Neural progenitor cell (in vitro differentiated cells): Measurements from ENCODE around the gene UGT1A3. TPM values are rescaled to one million over a fixed set of nuclear protein-coding genes. Genes with fewer than 3 reads are reported as not detected.

Experiments
- DNase-seq: peaks from one replicate; pipeline ENCODE4 v3.0.0-alpha.2; 2016; ENCODE audit warnings: low spot score
- H2AFZ ChIP-seq: fragments of 200-600 bp; sonication (generic); replicated peaks from 2 replicates; pipeline ENCODE4 v1.6.1; 2016; ENCODE audit warnings: antibody characterized with exemption
- H3F3A ChIP-seq: fragments of 200-600 bp; sonication (generic); 2 replicates; pipeline ENCODE4 v1.6.1; 2016; ENCODE audit warnings: antibody characterized with exemption, low read depth
- H3K27ac ChIP-seq: fragments of 200-600 bp; sonication (generic); 2 replicates; pipeline ENCODE4 v1.5.1; 2016; ENCODE audit warnings: mild to moderate bottlenecking
- H3K27me3 ChIP-seq: fragments of 200-600 bp; sonication (generic); 2 replicates; pipeline ENCODE4 v1.6.1; 2016; ENCODE audit warnings: mild to moderate bottlenecking, moderate library complexity
- H3K36me3 ChIP-seq: fragments of 200-600 bp; sonication (generic); 2 replicates; pipeline ENCODE4 v1.5.1; 2016
- H3K4me1 ChIP-seq: fragments of 200-600 bp; sonication (generic); 2 replicates; pipeline ENCODE4 v1.6.1; 2016; ENCODE audit warnings: mixed run types
- H3K4me2 ChIP-seq: fragments of 200-600 bp; sonication (generic); 2 replicates; pipeline ENCODE4 v1.6.1; 2016
- H3K4me3 ChIP-seq: fragments of 200-600 bp; sonication (generic); 2 replicates; pipeline ENCODE4 v1.5.1; 2016
- H3K79me2 ChIP-seq: fragments of 200-600 bp; sonication (generic); 2 replicates; pipeline ENCODE4 v1.6.1; 2016; ENCODE audit warnings: low read depth
- H3K9ac ChIP-seq: fragments of 200-600 bp; sonication (generic); 2 replicates; pipeline ENCODE4 v1.6.1; 2016
- H3K9me3 ChIP-seq: fragments of 200-600 bp; sonication (generic); 2 replicates; pipeline ENCODE4 v1.5.1; 2016; ENCODE audit warnings: low read depth
- H4K20me1 ChIP-seq: fragments of 200-600 bp; sonication (generic); 2 replicates; pipeline ENCODE4 v1.6.1; 2016; ENCODE audit warnings: low read depth
- H3K27ac Mint-ChIP-seq: 3 replicates; pipeline ENCODE4 v1.8.0; 2021; ENCODE audit warnings: mixed read lengths
- H3K27me3 Mint-ChIP-seq: 2 replicates; pipeline ENCODE4 v1.8.0; 2022; ENCODE audit warnings: low read depth, mild to moderate bottlenecking, inconsistent platforms, moderate library complexity, mixed read lengths; ENCODE audit not compliant: insufficient read depth
- H3K36me3 Mint-ChIP-seq: 3 replicates; pipeline ENCODE4 v1.8.0; 2021; ENCODE audit warnings: mixed read lengths
- H3K4me1 Mint-ChIP-seq: 3 replicates; pipeline ENCODE4 v1.8.0; 2021; ENCODE audit warnings: mixed read lengths
- H3K4me3 Mint-ChIP-seq: 3 replicates; pipeline ENCODE4 v1.8.0; 2021; ENCODE audit warnings: mild to moderate bottlenecking, moderate library complexity, mixed read lengths
- H3K9me3 Mint-ChIP-seq: 3 replicates; pipeline ENCODE4 v1.8.0; 2020; ENCODE audit warnings: mixed read lengths
- EZH2 ChIP-seq: fragments of 200-600 bp; sonication (generic); IDR thresholded peaks from 2 replicates; pipeline ENCODE4 v1.6.1; 2017; ENCODE audit warnings: antibody characterized with exemption, mild to moderate bottlenecking, moderate library complexity
- EZH2phosphoT487 ChIP-seq: fragments of 200-600 bp; sonication (generic); IDR thresholded peaks from 2 replicates; pipeline ENCODE4 v1.6.1; 2017; ENCODE audit warnings: antibody characterized with exemption
- total RNA-seq: library from RNA; depleted of rRNA; stranded (reverse); fragments of >200 nt; gene quantifications from 2 replicates; pipeline ENCODE4 v1.2.3, GENCODE V29; 2015; ENCODE audit warnings: low replicate concordance
- TF ChIP-seq, protein P1 (sequence below): fragments of 200-600 bp; sonication (generic); IDR thresholded peaks from 2 replicates; pipeline ENCODE4 v1.5.1; 2017; ENCODE audit warnings: antibody characterized with exemption, mild to moderate bottlenecking

The UGT1A3 gene
- total RNA-seq, 1 donor from 2014 or later, result not detected

DNA sequence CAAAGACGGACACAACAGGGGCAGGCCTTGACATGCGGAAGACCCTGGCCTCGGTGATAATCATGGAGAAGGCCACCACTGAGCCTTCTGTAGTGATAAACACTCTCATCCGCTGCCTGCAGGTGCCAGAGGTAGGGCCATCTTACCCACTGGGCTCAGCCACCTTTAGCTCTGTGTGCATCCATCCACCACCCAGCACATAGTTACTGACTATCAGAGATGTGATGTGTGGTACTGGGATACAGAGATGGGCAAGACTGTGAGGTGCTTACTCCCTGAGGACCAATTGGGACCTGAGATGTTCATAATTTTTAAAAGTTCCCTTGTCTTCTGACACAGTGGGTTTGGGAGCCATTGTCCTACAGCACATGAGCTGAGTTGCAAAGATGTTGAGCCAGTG is 50.9 kb downstream of the UGT1A3 start:
- H3F3A ChIP-seq, result no peaks in the 10 kb centered on the region
- DNase-seq, result no peak
- no peaks in the 10 kb centered on the region for H3K9me3 ChIP-seq
- Mint-ChIP-seq H3K9me3 (peaks cover 16% of the 10 kb centered on the region), H3K36me3 (peaks cover 2% of the 10 kb centered on the region), H3K4me1 (no peaks in the 10 kb centered on the region), H3K27me3 (peaks cover 6% of the 10 kb centered on the region), H3K27ac (no peak overlapping the region), H3K4me3 (no peak overlapping the region)
- TF ChIP-seq, protein P1, sequence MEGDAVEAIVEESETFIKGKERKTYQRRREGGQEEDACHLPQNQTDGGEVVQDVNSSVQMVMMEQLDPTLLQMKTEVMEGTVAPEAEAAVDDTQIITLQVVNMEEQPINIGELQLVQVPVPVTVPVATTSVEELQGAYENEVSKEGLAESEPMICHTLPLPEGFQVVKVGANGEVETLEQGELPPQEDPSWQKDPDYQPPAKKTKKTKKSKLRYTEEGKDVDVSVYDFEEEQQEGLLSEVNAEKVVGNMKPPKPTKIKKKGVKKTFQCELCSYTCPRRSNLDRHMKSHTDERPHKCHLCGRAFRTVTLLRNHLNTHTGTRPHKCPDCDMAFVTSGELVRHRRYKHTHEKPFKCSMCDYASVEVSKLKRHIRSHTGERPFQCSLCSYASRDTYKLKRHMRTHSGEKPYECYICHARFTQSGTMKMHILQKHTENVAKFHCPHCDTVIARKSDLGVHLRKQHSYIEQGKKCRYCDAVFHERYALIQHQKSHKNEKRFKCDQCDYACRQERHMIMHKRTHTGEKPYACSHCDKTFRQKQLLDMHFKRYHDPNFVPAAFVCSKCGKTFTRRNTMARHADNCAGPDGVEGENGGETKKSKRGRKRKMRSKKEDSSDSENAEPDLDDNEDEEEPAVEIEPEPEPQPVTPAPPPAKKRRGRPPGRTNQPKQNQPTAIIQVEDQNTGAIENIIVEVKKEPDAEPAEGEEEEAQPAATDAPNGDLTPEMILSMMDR, result no peak
- TF ChIP-seq EZH2phosphoT487, result no peak
- no peak for TF ChIP-seq EZH2
- no peak overlapping the region for H3K9ac ChIP-seq
- H3K4me2 ChIP-seq, result no peak overlapping the region
- H4K20me1 ChIP-seq, result no peaks in the 10 kb centered on the region
- no peaks in the 10 kb centered on the region for H3K79me2 ChIP-seq
- H3K27ac ChIP-seq, result no peak overlapping the region
- no peak overlapping the region for H3K4me3 ChIP-seq
- H2AFZ ChIP-seq, result no peak overlapping the region
- H3K36me3 ChIP-seq, result no peaks in the 10 kb centered on the region
- H3K4me1 ChIP-seq, result no peaks in the 10 kb centered on the region
- H3K27me3 ChIP-seq, result no peaks in the 10 kb centered on the region

DNA sequence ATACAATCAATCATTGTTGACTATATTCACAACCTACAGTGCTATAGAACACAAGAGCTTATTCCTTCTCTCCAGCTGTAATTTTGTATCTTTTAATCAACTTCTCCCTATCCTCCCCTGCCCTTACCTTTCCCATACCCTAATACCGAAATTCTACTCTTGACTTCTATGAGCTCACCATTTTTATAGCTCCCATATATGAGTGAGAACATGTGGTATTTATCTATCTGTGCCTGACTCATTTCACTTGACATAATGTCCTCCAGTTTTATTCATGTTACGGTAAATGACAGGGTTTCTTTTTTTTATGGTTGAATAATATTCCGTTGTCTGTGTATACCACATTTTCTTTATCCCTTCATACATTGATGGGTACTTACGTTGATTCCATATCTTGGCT is 51.9 kb downstream of the UGT1A3 start:
- TF ChIP-seq, protein P1, result no peak
- no peak for TF ChIP-seq EZH2phosphoT487
- TF ChIP-seq EZH2, result no peak
- H3K4me3 ChIP-seq, result no peak overlapping the region

DNA sequence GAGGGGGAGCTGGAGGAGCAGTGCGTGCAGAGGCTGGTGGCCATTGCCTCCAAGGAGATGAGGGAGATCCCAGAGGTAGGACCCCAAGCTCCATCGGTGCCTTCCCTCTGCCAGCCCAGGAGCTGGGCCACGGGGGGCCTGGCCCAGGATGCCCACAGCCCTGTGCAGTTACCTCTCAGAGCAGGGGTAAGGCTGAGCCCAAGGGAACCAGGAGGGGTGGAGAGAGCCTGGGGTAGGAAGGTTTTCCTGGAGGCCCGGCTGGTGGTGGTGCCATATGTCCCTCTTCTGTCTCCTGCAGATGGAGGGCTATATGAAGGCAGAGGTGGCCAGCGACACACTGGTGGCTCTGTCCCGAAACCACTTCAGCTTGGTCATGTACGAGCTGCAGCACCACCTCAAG is 60.7 kb downstream of the UGT1A3 start:
- no peak overlapping the region for H3K4me2 ChIP-seq
- Mint-ChIP-seq H3K27me3 (peaks cover 8% of the 10 kb centered on the region), H3K4me3 (no peak overlapping the region), H3K36me3 (no peaks in the 10 kb centered on the region), H3K27ac (no peak overlapping the region), H3K4me1 (peaks cover 2% of the 10 kb centered on the region), H3K9me3 (peaks cover 6% of the 10 kb centered on the region)
- TF ChIP-seq EZH2 (no peak), EZH2phosphoT487 (no peak)
- H3K9me3 ChIP-seq, result no peaks in the 10 kb centered on the region
- no peak overlapping the region for H3K4me3 ChIP-seq
- DNase-seq, result no peak
- peaks cover 3% of the 10 kb centered on the region for H3F3A ChIP-seq
- no peak overlapping the region for H2AFZ ChIP-seq
- no peak overlapping the region for H3K27ac ChIP-seq
- no peaks in the 10 kb centered on the region for H4K20me1 ChIP-seq
- no peaks in the 10 kb centered on the region for H3K36me3 ChIP-seq
- H3K4me1 ChIP-seq, result no peaks in the 10 kb centered on the region
- no peak overlapping the region for H3K9ac ChIP-seq
- H3K27me3 ChIP-seq, result no peaks in the 10 kb centered on the region
- H3K79me2 ChIP-seq, result no peaks in the 10 kb centered on the region

More for the DNA sequence above, 51.9 kb downstream of the UGT1A3 start:
- Histone ChIP-seq H3K9ac (no peak overlapping the region), H2AFZ (no peak overlapping the region), H3K36me3 (no peaks in the 10 kb centered on the region), H4K20me1 (no peaks in the 10 kb centered on the region), H3K79me2 (no peaks in the 10 kb centered on the region), H3K9me3 (no peaks in the 10 kb centered on the region), H3F3A (no peaks in the 10 kb centered on the region), H3K27me3 (no peaks in the 10 kb centered on the region), H3K4me1 (no peaks in the 10 kb centered on the region), H3K4me2 (no peak overlapping the region), H3K27ac (no peak overlapping the region)
- H3K27me3 Mint-ChIP-seq, result peaks cover 2% of the 10 kb centered on the region
- peaks cover 16% of the 10 kb centered on the region for H3K9me3 Mint-ChIP-seq
- no peak for DNase-seq
- no peaks in the 10 kb centered on the region for H3K4me1 Mint-ChIP-seq
- H3K27ac Mint-ChIP-seq, result no peak overlapping the region
- H3K36me3 Mint-ChIP-seq, result peaks cover 2% of the 10 kb centered on the region
- no peak overlapping the region for H3K4me3 Mint-ChIP-seq

DNA sequence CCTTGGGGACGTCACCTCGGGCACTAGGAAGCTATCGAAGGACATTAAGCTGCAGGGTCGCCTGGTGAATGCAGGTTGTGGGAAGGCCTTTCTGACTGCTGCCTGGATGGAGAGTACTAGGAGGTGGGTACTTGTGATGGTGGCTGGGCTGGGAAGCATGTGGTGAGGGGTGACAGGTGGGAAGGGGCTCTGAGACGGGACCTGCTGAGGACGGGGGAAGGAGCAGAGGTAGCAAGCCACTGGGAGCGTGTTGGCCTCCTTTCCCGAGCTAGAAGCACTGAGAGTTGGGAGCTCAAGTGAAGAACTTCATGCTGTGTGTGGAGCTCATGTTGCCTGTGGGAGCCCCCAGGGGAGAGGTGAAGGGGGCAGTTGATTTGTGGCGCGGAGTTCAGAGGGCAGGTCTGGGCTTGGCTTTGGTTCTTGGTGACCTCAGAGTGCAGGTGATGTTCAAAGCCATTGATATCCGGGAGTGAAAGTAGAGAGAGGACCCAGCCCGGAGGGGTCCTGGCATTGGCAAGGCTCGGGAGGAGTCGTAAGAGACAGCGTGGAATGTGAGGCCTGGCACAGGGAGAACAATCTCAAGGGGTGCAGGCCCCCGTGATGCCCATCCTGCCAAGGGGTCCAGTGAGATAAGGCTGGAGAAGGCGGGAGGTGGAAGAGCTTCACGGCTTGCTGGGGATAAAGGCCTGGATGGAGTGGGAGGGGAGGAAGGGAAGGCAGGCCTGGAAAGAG is 62.5 kb downstream of the UGT1A3 start:
- Mint-ChIP-seq H3K4me1 (peaks cover 2% of the 10 kb centered on the region), H3K27me3 (peaks cover 8% of the 10 kb centered on the region), H3K36me3 (no peaks in the 10 kb centered on the region), H3K9me3 (peaks cover 4% of the 10 kb centered on the region), H3K27ac (peak overlapping the region; percentile 31), H3K4me3 (no peak overlapping the region)
- Histone ChIP-seq H3K27ac (no peak overlapping the region), H3K79me2 (no peaks in the 10 kb centered on the region), H3K9me3 (no peaks in the 10 kb centered on the region), H3K9ac (no peak overlapping the region), H4K20me1 (no peaks in the 10 kb centered on the region), H3K27me3 (no peaks in the 10 kb centered on the region), H2AFZ (no peak overlapping the region), H3K36me3 (no peaks in the 10 kb centered on the region), H3K4me2 (no peak overlapping the region), H3K4me1 (no peaks in the 10 kb centered on the region), H3K4me3 (no peak overlapping the region), H3F3A (peaks cover 3% of the 10 kb centered on the region)
- TF ChIP-seq EZH2phosphoT487 (no peak), EZH2 (no peak)
- no peak for DNase-seq
